Subcutaneous adipose tissue (tissue), 4 donors: Measurements from ENCODE around the gene ADGRA3. TPM values are rescaled to one million over a fixed set of nuclear protein-coding genes. Genes with fewer than 3 reads are reported as not detected.

Source experiments
- total RNA-seq, 4 donors: library from RNA; depleted of rRNA; stranded (reverse); fragments of >200 nt; gene quantifications; one replicate each; pipeline ENCODE4 v1.1.0, GENCODE V29; 2016
- TF ChIP-seq, protein P1 (sequence below): fragments of 450-650 bp; IDR thresholded peaks from one replicate; pipeline ENCODE4 v1.5.1; 2016; ENCODE audit warnings: low read depth, mild to moderate bottlenecking, control low read depth, antibody characterized with exemption, moderate library complexity

The ADGRA3 gene
- total RNA-seq, 4 donors from 2014 or later, result 19.2 to 36.3 (median 29.1) TPM

DNA sequence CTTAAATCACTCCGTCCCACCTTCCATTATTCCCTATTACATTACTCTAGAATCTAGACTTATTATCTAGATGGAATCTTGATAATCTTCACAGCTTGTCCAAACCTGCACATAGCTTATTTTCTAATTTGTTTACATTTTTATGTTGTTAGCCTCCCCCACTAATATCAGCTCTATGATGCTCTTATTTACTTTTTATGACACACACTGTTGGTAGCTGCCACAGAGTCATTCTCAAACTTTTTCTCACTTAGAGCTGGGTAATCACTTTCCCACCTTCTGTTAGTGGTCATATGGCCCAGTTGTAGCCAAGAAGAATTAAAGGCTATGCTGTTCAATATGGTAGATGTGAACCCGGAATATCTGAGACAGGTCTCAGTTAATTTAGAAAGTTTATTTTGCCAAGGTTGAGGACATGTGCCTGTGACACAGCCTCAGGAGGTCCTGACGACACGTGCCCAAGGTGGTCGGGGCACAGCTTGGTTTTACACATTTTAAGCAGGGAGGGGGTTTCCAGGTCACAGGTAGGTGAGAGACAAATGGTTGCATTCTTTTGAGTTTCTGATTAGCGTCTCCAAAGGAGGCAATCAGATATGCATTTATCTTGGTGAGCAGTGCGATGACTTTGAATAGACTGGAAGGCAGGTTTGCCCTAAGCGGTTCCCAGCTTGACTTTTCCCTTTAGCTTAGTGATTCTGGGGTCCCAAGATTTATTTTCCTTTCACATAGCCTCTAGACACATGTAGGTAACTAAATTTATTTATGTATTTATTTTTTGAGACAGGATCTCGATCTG is 7.0 kb upstream of the ADGRA3 start:
- TF ChIP-seq, protein P1, sequence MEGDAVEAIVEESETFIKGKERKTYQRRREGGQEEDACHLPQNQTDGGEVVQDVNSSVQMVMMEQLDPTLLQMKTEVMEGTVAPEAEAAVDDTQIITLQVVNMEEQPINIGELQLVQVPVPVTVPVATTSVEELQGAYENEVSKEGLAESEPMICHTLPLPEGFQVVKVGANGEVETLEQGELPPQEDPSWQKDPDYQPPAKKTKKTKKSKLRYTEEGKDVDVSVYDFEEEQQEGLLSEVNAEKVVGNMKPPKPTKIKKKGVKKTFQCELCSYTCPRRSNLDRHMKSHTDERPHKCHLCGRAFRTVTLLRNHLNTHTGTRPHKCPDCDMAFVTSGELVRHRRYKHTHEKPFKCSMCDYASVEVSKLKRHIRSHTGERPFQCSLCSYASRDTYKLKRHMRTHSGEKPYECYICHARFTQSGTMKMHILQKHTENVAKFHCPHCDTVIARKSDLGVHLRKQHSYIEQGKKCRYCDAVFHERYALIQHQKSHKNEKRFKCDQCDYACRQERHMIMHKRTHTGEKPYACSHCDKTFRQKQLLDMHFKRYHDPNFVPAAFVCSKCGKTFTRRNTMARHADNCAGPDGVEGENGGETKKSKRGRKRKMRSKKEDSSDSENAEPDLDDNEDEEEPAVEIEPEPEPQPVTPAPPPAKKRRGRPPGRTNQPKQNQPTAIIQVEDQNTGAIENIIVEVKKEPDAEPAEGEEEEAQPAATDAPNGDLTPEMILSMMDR, result no peak

DNA sequence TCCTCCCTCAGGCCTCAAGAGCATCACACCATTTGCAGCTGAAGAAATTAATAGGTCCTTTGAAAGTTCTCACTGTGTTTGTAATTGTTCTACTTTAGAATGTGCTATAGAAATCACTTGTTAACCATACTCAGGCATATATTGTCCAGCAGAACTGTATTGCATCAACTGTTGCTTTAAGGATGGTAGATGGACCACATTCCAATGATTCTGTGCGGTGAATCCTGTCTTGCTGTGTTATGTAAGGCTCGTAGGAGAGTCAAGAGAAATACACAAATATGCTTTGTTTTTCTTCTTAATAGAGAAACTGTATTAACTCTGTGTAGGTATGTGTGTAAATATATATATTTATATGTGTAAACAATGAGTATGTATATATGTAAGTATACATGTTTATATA is 6.3 kb upstream of the ADGRA3 start:
- TF ChIP-seq, protein P1, result no peak

DNA sequence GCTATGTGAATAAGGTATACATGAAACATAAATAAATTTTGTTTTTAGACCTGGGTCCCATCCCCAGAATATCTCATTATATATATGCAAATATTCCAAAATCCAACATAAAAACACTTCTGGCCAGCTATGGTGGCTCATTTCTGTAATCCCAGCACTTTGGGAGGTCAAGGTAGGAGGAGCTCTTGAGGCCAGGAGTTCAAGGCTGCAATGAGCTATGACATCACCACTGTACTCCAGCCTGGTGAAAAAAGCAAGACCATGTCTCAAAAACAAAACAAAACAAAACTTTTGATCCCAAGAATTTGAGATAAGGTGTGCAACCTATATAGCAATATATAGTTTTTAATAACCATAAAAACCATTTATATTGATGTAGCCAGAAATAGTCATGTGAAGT is 5.4 kb upstream of the ADGRA3 start:
- TF ChIP-seq, protein P1, result no peak

DNA sequence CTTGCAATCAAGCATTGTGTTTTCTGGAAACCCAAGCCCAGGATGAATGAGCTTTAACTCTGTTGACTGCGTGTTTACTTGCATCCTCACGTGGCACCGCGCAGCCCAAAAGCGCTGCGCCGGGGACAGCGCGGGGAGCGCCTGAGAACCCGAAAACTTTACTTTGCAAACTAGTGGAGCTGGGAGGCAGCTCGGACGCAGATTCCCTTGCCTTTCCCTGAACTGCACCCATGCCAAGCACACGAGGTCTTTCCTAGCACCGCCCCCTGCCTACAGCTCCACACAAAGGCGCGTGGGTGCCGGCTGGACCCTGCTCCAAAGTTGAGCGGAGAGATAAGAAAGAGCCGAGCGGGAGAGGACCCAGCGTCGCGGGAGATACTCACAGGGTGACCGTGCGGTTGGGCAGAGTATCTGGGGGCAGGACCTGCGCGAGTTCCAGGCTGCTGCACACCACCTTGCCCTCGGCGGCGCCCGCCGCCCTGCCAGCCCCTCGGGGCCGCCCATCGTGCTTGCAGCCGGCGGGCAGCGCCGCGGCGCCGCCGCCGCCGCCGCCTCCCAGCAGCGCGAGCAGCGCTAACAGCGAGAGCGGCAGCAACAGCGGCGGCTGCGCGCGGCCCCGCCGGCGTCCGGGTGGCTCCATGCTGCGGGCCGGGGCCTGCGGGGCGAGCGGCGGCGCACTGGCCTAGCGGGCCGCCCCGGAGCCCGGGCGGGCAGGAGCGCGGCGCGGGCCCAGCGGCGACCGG is 550 bp downstream of the ADGRA3 start:
- TF ChIP-seq, protein P1, result no peak

DNA sequence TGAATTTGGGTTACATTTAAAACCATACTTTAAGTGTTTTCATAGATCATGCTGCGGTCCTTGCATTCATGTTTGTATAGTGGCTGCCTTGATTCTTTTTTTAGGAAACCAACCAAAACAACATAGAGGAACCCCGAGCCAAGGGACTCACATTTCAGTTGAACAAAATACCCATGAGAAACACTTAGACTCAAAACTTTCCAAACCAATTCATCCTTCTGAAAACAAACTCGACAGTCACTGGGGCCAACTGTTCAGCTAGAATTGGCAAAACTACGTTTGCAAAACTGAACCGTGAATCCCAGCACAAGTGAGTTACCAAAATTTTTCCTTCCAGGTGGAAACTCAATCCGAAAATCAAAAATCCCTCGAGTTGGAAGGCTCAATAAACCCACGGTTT is 1.4 kb downstream of the ADGRA3 start:
- TF ChIP-seq, protein P1, result no peak

DNA sequence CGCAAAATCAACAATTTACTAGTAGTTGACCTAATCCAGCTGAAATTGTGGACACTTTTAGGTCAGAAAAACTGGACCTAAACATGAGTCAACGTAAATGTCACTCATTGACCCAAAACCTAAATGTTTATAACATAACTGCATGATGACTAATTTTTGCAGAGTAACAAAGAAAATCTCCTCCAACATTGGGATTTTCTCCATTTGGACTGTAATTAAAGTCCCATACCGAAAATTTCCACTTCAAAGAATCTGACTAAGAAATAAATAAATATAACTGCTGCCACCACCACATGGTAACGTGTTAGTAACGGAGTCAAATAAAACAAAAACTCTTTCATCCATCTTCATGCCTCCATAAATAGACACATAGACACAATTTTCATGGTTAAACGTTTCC is 1.9 kb downstream of the ADGRA3 start:
- TF ChIP-seq, protein P1, result no peak

DNA sequence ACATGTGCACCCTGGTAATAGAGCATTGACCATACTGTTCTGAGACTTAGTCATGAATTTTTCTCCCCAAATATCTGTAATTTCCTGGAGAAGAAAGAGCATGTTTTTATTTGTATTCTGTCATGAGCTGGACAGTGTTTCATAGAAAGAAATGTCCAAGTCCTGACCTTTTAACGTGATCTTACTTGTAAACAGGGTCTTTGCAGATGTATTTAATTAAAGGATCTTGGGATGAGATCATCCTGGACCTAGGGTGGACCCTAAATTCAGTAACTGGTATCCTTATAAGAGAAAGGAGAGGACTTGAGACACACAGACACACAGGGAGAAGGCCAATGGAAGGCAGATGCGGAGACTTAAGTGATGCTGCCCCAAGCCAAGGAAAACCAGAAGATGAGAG is 3.6 kb downstream of the ADGRA3 start:
- TF ChIP-seq, protein P1, result no peak
